Nucleus accumbens (tissue), 56 donors: ENCODE results near the gene RIPOR2.

Experiments
- DNase-seq, 56 donors: peaks; one replicate each; lab custom pipeline; 2025; lab: John Stamatoyannopoulos, UW

Gene RIPOR2

GRCh38 chr6:24855395-24856245, 80.1 kb downstream of the RIPOR2 start:
- DNase-seq = peak in 41 of 56 donors; percentile 3 to 79 (median 36)

GRCh38 chr6:24854077-24854666, 81.6 kb downstream of the RIPOR2 start:
- no peak for DNase-seq

- DNase-seq = no peak
Measured at GRCh38 chr6:24851086-24851485, 84.7 kb downstream of the RIPOR2 start.

- no peak for DNase-seq
Measured at GRCh38 chr6:24849713-24850112, 86.0 kb downstream of the RIPOR2 start.

GRCh38 chr6:24848461-24848860, 87.3 kb downstream of the RIPOR2 start:
- peak in 24 of 56 donors; percentile 7 to 70 (median 25) for DNase-seq

GRCh38 chr6:24847402-24847801, 88.4 kb downstream of the RIPOR2 start:
- peak in 4 of 56 donors; percentile 6 to 21 (median 10) for DNase-seq

- no peak for DNase-seq
Measured at GRCh38 chr6:24845578-24845977, 90.2 kb downstream of the RIPOR2 start.

GRCh38 chr6:24844903-24845302, 90.9 kb downstream of the RIPOR2 start:
- no peak for DNase-seq

- no peak for DNase-seq
Measured at GRCh38 chr6:24844061-24844460, 91.7 kb downstream of the RIPOR2 start.

- DNase-seq = no peak
Measured at GRCh38 chr6:24840187-24840586, 95.6 kb downstream of the RIPOR2 start.

- DNase-seq = peak in 4 of 56 donors; percentile 7 to 30 (median 10)
Measured at GRCh38 chr6:24838994-24839393, 96.8 kb downstream of the RIPOR2 start.

- no peak for DNase-seq
Measured at GRCh38 chr6:24838081-24838480, 97.7 kb downstream of the RIPOR2 start.

GRCh38 chr6:24836109-24836508, 99.7 kb downstream of the RIPOR2 start:
- DNase-seq = peak in 1 of 56 donors; percentile 39

GRCh38 chr6:24833711-24834386, 101.9 kb downstream of the RIPOR2 start:
- no peak for DNase-seq

GRCh38 chr6:24832794-24833193, 103.0 kb downstream of the RIPOR2 start:
- no peak for DNase-seq

GRCh38 chr6:24831771-24832716, 103.7 kb downstream of the RIPOR2 start:
- DNase-seq = no peak

- DNase-seq = no peak
Measured at GRCh38 chr6:24829657-24830056, 106.1 kb downstream of the RIPOR2 start.

GRCh38 chr6:24827970-24828369, 107.8 kb downstream of the RIPOR2 start:
- no peak for DNase-seq

- DNase-seq = no peak
Measured at GRCh38 chr6:24827162-24827561, 108.6 kb downstream of the RIPOR2 start.

- DNase-seq = no peak
Measured at GRCh38 chr6:24825130-24825630, 110.6 kb downstream of the RIPOR2 start.
